NCI-H524 (cell line): ENCODE data around the gene KDM4D.
"Not testable (repeated sequence)": the region's sequence is repeated elsewhere in the genome, so short reads cannot be mapped to it uniquely, and the experiment has no call there.

Source experiments
- DNase-seq, 2 experiments: peaks; one replicate each; lab custom pipeline; 2025; lab: John Stamatoyannopoulos, UW

The KDM4D gene

GRCh38 chr11:95033051-95033450 lies 59.5 kb downstream of the KDM4D start:
- no peak for DNase-seq

GRCh38 chr11:95035316-95035715 lies 61.8 kb downstream of the KDM4D start:
- no peak for DNase-seq

GRCh38 chr11:95037356-95038035 lies 64.0 kb downstream of the KDM4D start:
- not testable (repeated sequence) for DNase-seq

- DNase-seq = no peak
These were observed 68.7 kb downstream of the KDM4D start for GRCh38 chr11:95042239-95042638.

GRCh38 chr11:95042906-95043305 lies 69.4 kb downstream of the KDM4D start:
- no peak for DNase-seq

- DNase-seq = no peak
These were observed 70.5 kb downstream of the KDM4D start for GRCh38 chr11:95044010-95044409.

- DNase-seq = no peak
These were observed 72.3 kb downstream of the KDM4D start for GRCh38 chr11:95045812-95046211.
